H9 (cell line): Measurements from ENCODE around the gene OPHN1. TPM values are rescaled to one million over a fixed set of nuclear protein-coding genes. Genes with fewer than 3 reads are reported as not detected.

ENCODE experiments used
- DNase-seq: peaks from one replicate; pipeline ENCODE4 v3.0.0-alpha.2; 2017
- H2AFZ ChIP-seq: one replicate; pipeline ENCODE4 v1.6.1; 2013; ENCODE audit warnings: mild to moderate bottlenecking, low read length, control low read depth, moderate library complexity
- H2AK5ac ChIP-seq: 2 replicates; pipeline ENCODE4 v1.6.1; 2013; ENCODE audit warnings: low read length, control low read depth, mixed read lengths; ENCODE audit not compliant: insufficient read length
- H2BK120ac ChIP-seq: one replicate; pipeline ENCODE4 v1.6.1; 2013; ENCODE audit warnings: low read depth, mild to moderate bottlenecking, low read length, control low read depth, inconsistent platforms; ENCODE audit not compliant: poor library complexity, severe bottlenecking
- H2BK12ac ChIP-seq: 2 replicates; pipeline ENCODE4 v1.6.1; 2013; ENCODE audit warnings: low read length, control low read depth, mixed read lengths, low read depth; ENCODE audit not compliant: insufficient read length
- H2BK15ac ChIP-seq: 2 replicates; pipeline ENCODE4 v1.6.1; 2013; ENCODE audit warnings: low read depth, low read length, control low read depth
- H2BK20ac ChIP-seq: one replicate; pipeline ENCODE4 v1.6.1; 2013; ENCODE audit warnings: low read depth, mild to moderate bottlenecking, low read length, control low read depth, inconsistent platforms; ENCODE audit not compliant: poor library complexity, severe bottlenecking
- H2BK5ac ChIP-seq: 2 replicates; pipeline ENCODE4 v1.6.1; 2013; ENCODE audit warnings: low read length, control low read depth, mixed read lengths; ENCODE audit not compliant: insufficient read length
- H3K14ac ChIP-seq: 2 replicates; pipeline ENCODE4 v1.6.1; 2013; ENCODE audit warnings: low read length, control low read depth; ENCODE audit not compliant: insufficient read depth
- H3K18ac ChIP-seq: 2 replicates; pipeline ENCODE4 v1.6.1; 2013; ENCODE audit warnings: low read depth, mild to moderate bottlenecking, mixed read lengths, low read length, control low read depth; ENCODE audit not compliant: insufficient read length
- H3K23ac ChIP-seq: 2 replicates; pipeline ENCODE4 v1.6.1; 2013; ENCODE audit warnings: low read length, control low read depth, mixed read lengths, low read depth; ENCODE audit not compliant: insufficient read length
- H3K23me2 ChIP-seq: 2 replicates; pipeline ENCODE4 v1.6.1; 2013; ENCODE audit warnings: low read depth, mild to moderate bottlenecking, mixed read lengths, low read length, control low read depth; ENCODE audit not compliant: insufficient read length, poor library complexity, severe bottlenecking
- H3K27ac ChIP-seq: 2 replicates; pipeline ENCODE4 v1.5.1; 2013; ENCODE audit warnings: low read length, control low read depth, mixed read lengths, low read depth; ENCODE audit not compliant: insufficient read length
- H3K27me3 ChIP-seq: 2 replicates; pipeline ENCODE4 v1.6.1; 2013; ENCODE audit warnings: low read length, control low read depth, inconsistent platforms; ENCODE audit not compliant: insufficient read depth
- H3K4ac ChIP-seq: 2 replicates; pipeline ENCODE4 v1.6.1; 2013; ENCODE audit warnings: low read depth, mild to moderate bottlenecking, control low read depth, inconsistent platforms, low read length, moderate library complexity
- H3K4me1 ChIP-seq: 2 replicates; pipeline ENCODE4 v1.6.1; 2013; ENCODE audit warnings: low read length, control low read depth, inconsistent platforms; ENCODE audit not compliant: insufficient read depth
- H3K4me2 ChIP-seq: 2 replicates; pipeline ENCODE4 v1.6.1; 2013; ENCODE audit warnings: low read length, control low read depth, mixed read lengths; ENCODE audit not compliant: insufficient read length, insufficient read depth
- H3K56ac ChIP-seq: 2 replicates; pipeline ENCODE4 v1.6.1; 2013; ENCODE audit warnings: low read depth, mild to moderate bottlenecking, mixed read lengths, low read length, control low read depth; ENCODE audit not compliant: insufficient read length
- H3K79me1 ChIP-seq: 2 replicates; pipeline ENCODE4 v1.6.1; 2013; ENCODE audit warnings: low read depth, mild to moderate bottlenecking, moderate library complexity, low read length, control low read depth, inconsistent platforms; ENCODE audit not compliant: insufficient read depth, poor library complexity, severe bottlenecking
- H3K79me2 ChIP-seq: 2 replicates; pipeline ENCODE4 v1.6.1; 2013; ENCODE audit warnings: low read length, control low read depth, inconsistent platforms; ENCODE audit not compliant: insufficient read depth
- H3K9ac ChIP-seq: 2 replicates; pipeline ENCODE4 v1.6.1; 2013; ENCODE audit warnings: low read length, control low read depth, mixed read lengths; ENCODE audit not compliant: insufficient read length; ENCODE audit errors: extremely low read depth
- H3K9me3 ChIP-seq: one replicate; pipeline ENCODE4 v1.6.1; 2013; ENCODE audit warnings: low read depth, low read length, inconsistent platforms; ENCODE audit not compliant: control insufficient read depth
- H3T11ph ChIP-seq: one replicate; pipeline ENCODE4 v1.6.1; 2013; ENCODE audit warnings: mild to moderate bottlenecking, low read length, control low read depth, inconsistent platforms
- H4K20me1 ChIP-seq: one replicate; pipeline ENCODE4 v1.6.1; 2013; ENCODE audit not compliant: control insufficient read depth, insufficient read length, insufficient read depth
- H4K5ac ChIP-seq: 2 replicates; pipeline ENCODE4 v1.6.1; 2013; ENCODE audit warnings: low read depth, mild to moderate bottlenecking, mixed read lengths, low read length, control low read depth; ENCODE audit not compliant: insufficient read length
- H4K8ac ChIP-seq: replicated peaks from 2 replicates; pipeline ENCODE4 v1.6.1; 2013; ENCODE audit warnings: low read length, control low read depth, mixed read lengths, low read depth; ENCODE audit not compliant: insufficient read length
- H4K91ac ChIP-seq: 2 replicates; pipeline ENCODE4 v1.6.1; 2013; ENCODE audit warnings: low read depth, mild to moderate bottlenecking, moderate library complexity, mixed read lengths, low read length, control low read depth; ENCODE audit not compliant: insufficient read length
- H3K27ac Mint-ChIP-seq, 3 experiments: 2 replicates in 2 of 3; 3 replicates in 1 of 3; pipeline ENCODE4 v1.8.0; 2020 to 2021; ENCODE audit warnings: mixed read lengths in 3 of 3, mild to moderate bottlenecking in 1 of 3, moderate library complexity in 1 of 3
- H3K27me3 Mint-ChIP-seq: 2 replicates; pipeline ENCODE4 v1.8.0; 2021; ENCODE audit warnings: low read depth, mild to moderate bottlenecking, moderate library complexity, mixed read lengths
- H3K36me3 Mint-ChIP-seq, 3 experiments: 2 replicates in 2 of 3; 3 replicates in 1 of 3; pipeline ENCODE4 v1.8.0; 2020 to 2021; ENCODE audit warnings: low read depth in 3 of 3, mixed read lengths in 3 of 3; ENCODE audit not compliant: insufficient read depth in 1 of 3
- H3K4me1 Mint-ChIP-seq, 2 experiments: 2 replicates each; pipeline ENCODE4 v1.8.0; 2020; ENCODE audit warnings: mixed read lengths in 2 of 2
- H3K4me3 Mint-ChIP-seq, 2 experiments: 2 replicates in 1 of 2; 3 replicates in 1 of 2; pipeline ENCODE4 v1.8.0; 2020 to 2021; ENCODE audit warnings: mild to moderate bottlenecking in 2 of 2, mixed read lengths in 2 of 2, moderate library complexity in 1 of 2
- H3K9me3 Mint-ChIP-seq, 2 experiments: 2 replicates in 1 of 2; 3 replicates in 1 of 2; pipeline ENCODE4 v1.8.0; 2020; ENCODE audit warnings: mild to moderate bottlenecking in 2 of 2, mixed read lengths in 2 of 2, moderate library complexity in 1 of 2
- WGBS: extraction: QIAGEN DNeasy Blood & Tissue Kit; methylation state at CpG from one replicate; pipeline ENCODE4 v1.1.7; 2013; ENCODE audit warnings: missing lambda C conversion rate, low lambda C conversion rate, mixed read lengths; ENCODE audit not compliant: insufficient read length; ENCODE audit errors: extremely low coverage; 5-methylcytosine and 5-hydroxymethylcytosine counted together
- total RNA-seq: library from RNA; stranded (reverse); gene quantifications from 2 replicates; pipeline ENCODE4 v1.2.1, GENCODE V29; 2021
- TF ChIP-seq, protein P1 (sequence below): fragments of 200-600 bp; sonication (generic); conservative IDR thresholded peaks from 3 replicates; pipeline ENCODE4 v1.8.0; 2021; ENCODE audit warnings: antibody characterized with exemption, mild to moderate bottlenecking

The OPHN1 gene
- total RNA-seq, 1 experiment from 2014 or later = 1.5 TPM

GRCh38 chrX:68043713-68044438 is 389.4 kb downstream of the OPHN1 start:
- Histone ChIP-seq H3K27ac (no peak overlapping the region), H4K8ac (no peak overlapping the region), H2AFZ (no peak overlapping the region), H3K4me2 (no peak overlapping the region), H2BK20ac (no peak overlapping the region), H4K20me1 (no peaks in the 10 kb centered on the region), H2AK5ac (no peak overlapping the region), H3K56ac (no peak overlapping the region), H3K4me1 (peaks cover 3% of the 10 kb centered on the region; the same call in 1 of the 2 replicates), H3K4ac (no peak overlapping the region), H2BK120ac (no peak overlapping the region), H3K79me2 (no peaks in the 10 kb centered on the region), H2BK12ac (no peak overlapping the region), H4K91ac (no peak overlapping the region), H2BK15ac (no peak overlapping the region), H3K18ac (no peak overlapping the region), H3K14ac (no peak overlapping the region), H3K9ac (no peak overlapping the region), H3K23me2 (no peaks in the 10 kb centered on the region), H3K23ac (no peak overlapping the region), H3T11ph (no peak overlapping the region), H3K9me3 (peaks cover 18% of the 10 kb centered on the region), H2BK5ac (no peak overlapping the region), H4K5ac (no peak overlapping the region), H3K27me3 (no peaks in the 10 kb centered on the region), H3K79me1 (no peaks in the 10 kb centered on the region)
- TF ChIP-seq, protein P1, sequence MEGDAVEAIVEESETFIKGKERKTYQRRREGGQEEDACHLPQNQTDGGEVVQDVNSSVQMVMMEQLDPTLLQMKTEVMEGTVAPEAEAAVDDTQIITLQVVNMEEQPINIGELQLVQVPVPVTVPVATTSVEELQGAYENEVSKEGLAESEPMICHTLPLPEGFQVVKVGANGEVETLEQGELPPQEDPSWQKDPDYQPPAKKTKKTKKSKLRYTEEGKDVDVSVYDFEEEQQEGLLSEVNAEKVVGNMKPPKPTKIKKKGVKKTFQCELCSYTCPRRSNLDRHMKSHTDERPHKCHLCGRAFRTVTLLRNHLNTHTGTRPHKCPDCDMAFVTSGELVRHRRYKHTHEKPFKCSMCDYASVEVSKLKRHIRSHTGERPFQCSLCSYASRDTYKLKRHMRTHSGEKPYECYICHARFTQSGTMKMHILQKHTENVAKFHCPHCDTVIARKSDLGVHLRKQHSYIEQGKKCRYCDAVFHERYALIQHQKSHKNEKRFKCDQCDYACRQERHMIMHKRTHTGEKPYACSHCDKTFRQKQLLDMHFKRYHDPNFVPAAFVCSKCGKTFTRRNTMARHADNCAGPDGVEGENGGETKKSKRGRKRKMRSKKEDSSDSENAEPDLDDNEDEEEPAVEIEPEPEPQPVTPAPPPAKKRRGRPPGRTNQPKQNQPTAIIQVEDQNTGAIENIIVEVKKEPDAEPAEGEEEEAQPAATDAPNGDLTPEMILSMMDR = no peak
- no peak for DNase-seq
- WGBS = no CpG with 5 or more reads among the region's 1 CpG
- Mint-ChIP-seq H3K4me3 (no peak overlapping the region), H3K27me3 (peaks cover 18% of the 10 kb centered on the region), H3K36me3 (peaks cover 2 to 9% (median 6%) of the 10 kb centered on the region in 3 experiments; a peak in 3 of 7 replicates), H3K27ac (no peak overlapping the region), H3K9me3 (peaks cover 61 to 67% of the 10 kb centered on the region in 2 experiments), H3K4me1 (peaks cover 15 to 17% of the 10 kb centered on the region in 2 experiments)
